ENCODE measurements around the gene LRRIQ4. TPM values are rescaled to one million over a fixed set of nuclear protein-coding genes. Genes with fewer than 3 reads are reported as not detected.

Gene LRRIQ4
- polyA plus RNA-seq, 1 donor = 0.13 TPM

GRCh38 chr3:169855514-169855913 is 42.8 kb downstream of the LRRIQ4 start:
- DNase-seq (ENCODE audit: low read depth) = no peak

- DNase-seq (ENCODE audit: low read depth) = no peak
Observed at GRCh38 chr3:169857811-169858210, 45.1 kb downstream of the LRRIQ4 start.

GRCh38 chr3:169861871-169862270 is 49.2 kb downstream of the LRRIQ4 start:
- DNase-seq (ENCODE audit: low read depth) = no peak

GRCh38 chr3:169863458-169863899 is 50.8 kb downstream of the LRRIQ4 start:
- DNase-seq (ENCODE audit: low read depth) = peak; percentile 38

GRCh38 chr3:169864270-169864669 is 51.6 kb downstream of the LRRIQ4 start:
- DNase-seq (ENCODE audit: low read depth) = no peak

- no peak for DNase-seq (ENCODE audit: low read depth)
Observed at GRCh38 chr3:169865176-169865767, 52.6 kb downstream of the LRRIQ4 start.

GRCh38 chr3:169867584-169868210 is 55.0 kb downstream of the LRRIQ4 start:
- DNase-seq (ENCODE audit: low read depth) = no peak

GRCh38 chr3:169868369-169868768 is 55.7 kb downstream of the LRRIQ4 start:
- no peak for DNase-seq (ENCODE audit: low read depth)

GRCh38 chr3:169869484-169870220 is 57.0 kb downstream of the LRRIQ4 start, which contains the start of gene LRRC31:
TSS of gene LRRC31 (minus strand) at chr3:169869935. CDS start at chr3:169869807, 128 bp downstream.
- DNase-seq (ENCODE audit: low read depth) = no peak

- DNase-seq (ENCODE audit: low read depth) = no peak
Observed at GRCh38 chr3:169871129-169871886, 58.6 kb downstream of the LRRIQ4 start.

- DNase-seq (ENCODE audit: low read depth) = no peak
Observed at GRCh38 chr3:169879013-169879557, 66.4 kb downstream of the LRRIQ4 start.

- no peak for DNase-seq (ENCODE audit: low read depth)
Observed at GRCh38 chr3:169879845-169880575, 67.3 kb downstream of the LRRIQ4 start.

GRCh38 chr3:169880576-169881250 is 68.0 kb downstream of the LRRIQ4 start:
- no peak for DNase-seq (ENCODE audit: low read depth)

- no peak for DNase-seq (ENCODE audit: low read depth)
Observed at GRCh38 chr3:169886671-169887070, 74.0 kb downstream of the LRRIQ4 start.

Other genes with a start within 250 kb of the LRRIQ4 start
- 13.8 TPM for gene MECOM, start 149.2 kb upstream of the LRRIQ4 start, polyA plus RNA-seq (ENCODE audit: insufficient read length)
- gene TERC, start 47.8 kb upstream of the LRRIQ4 start, polyA plus RNA-seq (ENCODE audit: insufficient read length) = 0.35 TPM
- 2.6 TPM for gene ACTRT3, start 43.3 kb upstream of the LRRIQ4 start, polyA plus RNA-seq (ENCODE audit: insufficient read length)
- gene MYNN, start 39.5 kb upstream of the LRRIQ4 start, polyA plus RNA-seq (ENCODE audit: insufficient read length) = 18.7 TPM
- 3.5 TPM for gene LRRC34, start within 50 bp of the LRRIQ4 start, polyA plus RNA-seq (ENCODE audit: insufficient read length)
- gene LRRC31, start 57.1 kb downstream of the LRRIQ4 start, polyA plus RNA-seq (ENCODE audit: insufficient read length) = not detected
- not detected for gene SAMD7, start 98.7 kb downstream of the LRRIQ4 start, polyA plus RNA-seq (ENCODE audit: insufficient read length)
- gene SEC62, start 153.9 kb downstream of the LRRIQ4 start, polyA plus RNA-seq (ENCODE audit: insufficient read length) = 72.6 TPM
- gene GPR160, start 225.1 kb downstream of the LRRIQ4 start, polyA plus RNA-seq (ENCODE audit: insufficient read length) = 2.7 TPM

Data from forelimb muscle (tissue), 1 donor.